ENCODE measurements around the gene MAGI2. TPM values are rescaled to one million over a fixed set of nuclear protein-coding genes. Genes with fewer than 3 reads are reported as not detected.

The MAGI2 gene
- total RNA-seq, 1 experiment from 2014 or later, result 0.84 TPM

GRCh38 chr7:78704504-78704903 is 749.0 kb downstream of the MAGI2 start:
- in situ Hi-C loops (cut with HindIII; ENCODE audit: low pct_unique_long_range_greater_than_20kb, low sequenced_read_pairs), result no loop called here
- no peak for DNase-seq (ENCODE audit: low read depth)

- in situ Hi-C loops (cut with HindIII; ENCODE audit: low pct_unique_long_range_greater_than_20kb, low sequenced_read_pairs), result no loop called here
- DNase-seq (ENCODE audit: low read depth), result no peak
Measured at GRCh38 chr7:78703391-78703790, 750.1 kb downstream of the MAGI2 start.

- DNase-seq (ENCODE audit: low read depth), result peak; percentile 59
Measured at GRCh38 chr7:78702770-78703169, 750.7 kb downstream of the MAGI2 start.

GRCh38 chr7:78695826-78696225 is 757.6 kb downstream of the MAGI2 start:
- no peak for DNase-seq (ENCODE audit: low read depth)
- in situ Hi-C loops (cut with HindIII; ENCODE audit: low pct_unique_long_range_greater_than_20kb, low sequenced_read_pairs), result no loop called here

More at GRCh38 chr7:78702770-78703169, 750.7 kb downstream of the MAGI2 start:
- in situ Hi-C loops (cut with HindIII; ENCODE audit: low pct_unique_long_range_greater_than_20kb, low sequenced_read_pairs), result no loop called here

- no peak for DNase-seq (ENCODE audit: low read depth)
- in situ Hi-C loops (cut with HindIII; ENCODE audit: low pct_unique_long_range_greater_than_20kb, low sequenced_read_pairs), result no loop called here
Measured at GRCh38 chr7:78691584-78691983, 761.9 kb downstream of the MAGI2 start.

- in situ Hi-C loops (cut with HindIII; ENCODE audit: low pct_unique_long_range_greater_than_20kb, low sequenced_read_pairs), result no loop called here
- DNase-seq (ENCODE audit: low read depth), result no peak
Measured at GRCh38 chr7:78690174-78690573, 763.3 kb downstream of the MAGI2 start.

GRCh38 chr7:78688376-78688775 is 765.1 kb downstream of the MAGI2 start:
- in situ Hi-C loops (cut with HindIII; ENCODE audit: low pct_unique_long_range_greater_than_20kb, low sequenced_read_pairs), result no loop called here
- DNase-seq (ENCODE audit: low read depth), result no peak

GRCh38 chr7:78686189-78686588 is 767.3 kb downstream of the MAGI2 start:
- in situ Hi-C loops (cut with HindIII; ENCODE audit: low pct_unique_long_range_greater_than_20kb, low sequenced_read_pairs), result no loop called here
- no peak for DNase-seq (ENCODE audit: low read depth)

- DNase-seq (ENCODE audit: low read depth), result no peak
- in situ Hi-C loops (cut with HindIII; ENCODE audit: low pct_unique_long_range_greater_than_20kb, low sequenced_read_pairs), result no loop called here
Measured at GRCh38 chr7:78684201-78684600, 769.3 kb downstream of the MAGI2 start.

- no peak for DNase-seq (ENCODE audit: low read depth)
- in situ Hi-C loops (cut with HindIII; ENCODE audit: low pct_unique_long_range_greater_than_20kb, low sequenced_read_pairs), result no loop called here
Measured at GRCh38 chr7:78683566-78683965, 769.9 kb downstream of the MAGI2 start.

- in situ Hi-C loops (cut with HindIII; ENCODE audit: low pct_unique_long_range_greater_than_20kb, low sequenced_read_pairs), result no loop called here
- no peak for DNase-seq (ENCODE audit: low read depth)
Measured at GRCh38 chr7:78679112-78679876, 774.2 kb downstream of the MAGI2 start.

GRCh38 chr7:78677391-78677790 is 776.1 kb downstream of the MAGI2 start:
- in situ Hi-C loops (cut with HindIII; ENCODE audit: low pct_unique_long_range_greater_than_20kb, low sequenced_read_pairs), result no loop called here
- no peak for DNase-seq (ENCODE audit: low read depth)

- DNase-seq (ENCODE audit: low read depth), result no peak
- in situ Hi-C loops (cut with HindIII; ENCODE audit: low pct_unique_long_range_greater_than_20kb, low sequenced_read_pairs), result no loop called here
Measured at GRCh38 chr7:78675511-78675910, 778.0 kb downstream of the MAGI2 start.

- in situ Hi-C loops (cut with HindIII; ENCODE audit: low pct_unique_long_range_greater_than_20kb, low sequenced_read_pairs), result no loop called here
Measured at GRCh38 chr7:78673272-78673671, 780.2 kb downstream of the MAGI2 start.

GRCh38 chr7:78662939-78663338 is 790.5 kb downstream of the MAGI2 start:
- in situ Hi-C loops (cut with HindIII; ENCODE audit: low pct_unique_long_range_greater_than_20kb, low sequenced_read_pairs), result no loop called here
- DNase-seq (ENCODE audit: low read depth), result no peak

More at GRCh38 chr7:78673272-78673671, 780.2 kb downstream of the MAGI2 start:
- no peak for DNase-seq (ENCODE audit: low read depth)

GRCh38 chr7:78649976-78650375 is 803.5 kb downstream of the MAGI2 start:
- in situ Hi-C loops (cut with HindIII; ENCODE audit: low pct_unique_long_range_greater_than_20kb, low sequenced_read_pairs), result no loop called here
- no peak for DNase-seq (ENCODE audit: low read depth)

- in situ Hi-C loops (cut with HindIII; ENCODE audit: low pct_unique_long_range_greater_than_20kb, low sequenced_read_pairs), result no loop called here
- DNase-seq (ENCODE audit: low read depth), result no peak
Measured at GRCh38 chr7:78649236-78649635, 804.2 kb downstream of the MAGI2 start.

- in situ Hi-C loops (cut with HindIII; ENCODE audit: low pct_unique_long_range_greater_than_20kb, low sequenced_read_pairs), result no loop called here
- no peak for DNase-seq (ENCODE audit: low read depth)
Measured at GRCh38 chr7:78642751-78643150, 810.7 kb downstream of the MAGI2 start.

- no peak for DNase-seq (ENCODE audit: low read depth)
- in situ Hi-C loops (cut with HindIII; ENCODE audit: low pct_unique_long_range_greater_than_20kb, low sequenced_read_pairs), result no loop called here
Measured at GRCh38 chr7:78638364-78638763, 815.1 kb downstream of the MAGI2 start.

GRCh38 chr7:78636727-78637126 is 816.7 kb downstream of the MAGI2 start:
- DNase-seq (ENCODE audit: low read depth), result no peak
- in situ Hi-C loops (cut with HindIII; ENCODE audit: low pct_unique_long_range_greater_than_20kb, low sequenced_read_pairs), result no loop called here
